HG02610 (cell line): Measurements from ENCODE around the gene FOXRED2.
A peak's percentile ranks its signal among the peaks of the same experiment; 100 is the strongest.
"Not testable (repeated sequence)": the region's sequence is repeated elsewhere in the genome, so short reads cannot be mapped to it uniquely, and the experiment has no call there.

Source experiments
- ATAC-seq: cut with Tn5 transposase; IDR thresholded peaks from one replicate; pipeline ENCODE4 v1.9.1; 2021; ENCODE audit warnings: mild to moderate bottlenecking, moderate library complexity; ENCODE audit not compliant: unreplicated experiment

FOXRED2 gene

GRCh38 chr22:36519906-36520305 lies 13.1 kb upstream of the FOXRED2 start:
- ATAC-seq: not testable (repeated sequence)

GRCh38 chr22:36514766-36515165 lies 7.9 kb upstream of the FOXRED2 start:
- no peak for ATAC-seq

GRCh38 chr22:36512991-36513390 lies 6.2 kb upstream of the FOXRED2 start:
- ATAC-seq: no peak

GRCh38 chr22:36512333-36512732 lies 5.5 kb upstream of the FOXRED2 start:
- ATAC-seq: no peak

- ATAC-seq: no peak
Observed at GRCh38 chr22:36510966-36511881, 4.4 kb upstream of the FOXRED2 start.

GRCh38 chr22:36510384-36510783 lies 3.5 kb upstream of the FOXRED2 start:
- ATAC-seq: no peak

GRCh38 chr22:36507518-36508010 lies 724 bp upstream of the FOXRED2 start:
- no peak for ATAC-seq

- ATAC-seq: no peak
Observed at GRCh38 chr22:36505998-36506635, 723 bp downstream of the FOXRED2 start.

- ATAC-seq: no peak
Observed at GRCh38 chr22:36497910-36498665, 8.8 kb downstream of the FOXRED2 start.

- ATAC-seq: peak; percentile 64
Observed at GRCh38 chr22:36493690-36494110, 13.1 kb downstream of the FOXRED2 start.

GRCh38 chr22:36492109-36492508 lies 14.7 kb downstream of the FOXRED2 start:
- no peak for ATAC-seq

- ATAC-seq: no peak
Observed at GRCh38 chr22:36491155-36491554, 15.7 kb downstream of the FOXRED2 start.

GRCh38 chr22:36486619-36487384 lies 20.0 kb downstream of the FOXRED2 start:
- ATAC-seq: no peak

- ATAC-seq: peak; percentile 77
Observed at GRCh38 chr22:36481393-36482168, 25.3 kb downstream of the FOXRED2 start, which contains the start of gene TXN2. TXN2 (minus strand) TSS chr22:36481640; CDS start chr22:36480837, 803 bp downstream.

GRCh38 chr22:36480941-36481392 lies 25.9 kb downstream of the FOXRED2 start:
- ATAC-seq: no peak

- ATAC-seq: no peak
Observed at GRCh38 chr22:36478966-36479365, 27.9 kb downstream of the FOXRED2 start.

GRCh38 chr22:36475341-36475740 lies 31.5 kb downstream of the FOXRED2 start:
- no peak for ATAC-seq

- no peak for ATAC-seq
Observed at GRCh38 chr22:36472689-36473088, 34.2 kb downstream of the FOXRED2 start.

- ATAC-seq: no peak
Observed at GRCh38 chr22:36471341-36471821, 35.5 kb downstream of the FOXRED2 start.
